Kidney (tissue), 14 donors: ENCODE measurements around the gene INTS3. TPM values are rescaled to one million over a fixed set of nuclear protein-coding genes. Genes with fewer than 3 reads are reported as not detected.

Experiments used
- DNase-seq, 5 donors: peaks; one replicate each; pipeline ENCODE4 v3.0.0-alpha.2; 2013 to 2020
- FAIRE-seq: peaks from 2 replicates; lab custom pipeline; 2012; peaks lifted over from hg19 to GRCh38; lab: Jason Lieb, UNC
- H3K27ac ChIP-seq, 2 donors: one replicate each; pipeline ENCODE4 v1.7.0; 2013; ENCODE audit warnings: low read depth in 2 of 2, low read length in 2 of 2, inconsistent platforms in 1 of 2
- H3K27me3 ChIP-seq: one replicate; pipeline ENCODE4 v1.7.1; 2013; ENCODE audit warnings: low read length, inconsistent platforms; ENCODE audit not compliant: control insufficient read depth, insufficient read depth
- H3K36me3 ChIP-seq, 3 donors: one replicate each; pipeline versions ENCODE4 v1.7.0 to v1.7.1; 2013; ENCODE audit warnings: low read length in 3 of 3, control low read depth in 1 of 3, inconsistent platforms in 1 of 3; ENCODE audit not compliant: insufficient read depth in 3 of 3, control insufficient read depth in 2 of 3
- H3K4me1 ChIP-seq, 3 donors: one replicate each; pipeline versions ENCODE4 v1.7.0 to v1.7.1; 2013; ENCODE audit warnings: low read length in 3 of 3, inconsistent platforms in 1 of 3, low read depth in 1 of 3; ENCODE audit not compliant: control insufficient read depth in 2 of 3, insufficient read depth in 2 of 3
- H3K4me3 ChIP-seq, 3 donors: one replicate each; pipeline versions ENCODE4 v1.7.0 to v1.8.1; 2013; ENCODE audit warnings: low read length in 3 of 3, control low read depth in 1 of 3, inconsistent platforms in 1 of 3
- H3K9ac ChIP-seq, 3 donors: one replicate each; pipeline versions ENCODE4 v1.7.0 to v1.7.1; 2013; ENCODE audit warnings: low read length in 3 of 3, control low read depth in 1 of 3, inconsistent platforms in 1 of 3
- H3K9me3 ChIP-seq, 3 donors: one replicate each; pipeline versions ENCODE4 v1.7.0 to v1.7.1; 2013; ENCODE audit warnings: low read length in 3 of 3, control low read depth in 1 of 3, inconsistent platforms in 1 of 3; ENCODE audit not compliant: control insufficient read depth in 2 of 3, insufficient read depth in 1 of 3
- CTCF ChIP-seq: IDR thresholded peaks from 3 replicates; pipeline ENCODE4 v1.5.1; 2012; ENCODE audit warnings: mild to moderate bottlenecking, moderate library complexity, borderline replicate concordance; ENCODE audit not compliant: insufficient read depth; ENCODE audit errors: extremely low read depth
- intact Hi-C: fragments of 100-400 bp; cut with DNase I; formaldehyde crosslinking; loops from one replicate; pipeline ENCODE4 v1.11.1; 2022
- polyA plus RNA-seq: library from polyadenylated mRNA; stranded (reverse); fragments of 350-450 nt; fragmentation: Illumina TruSeq; extraction: RNeasy Lipid Tissue Mini Kit (QIAGEN cat#74804); gene quantifications from one replicate; pipeline ENCODE4 v1.2.3, GENCODE V29; 2014; ENCODE audit warnings: low read depth, low replicate concordance; ENCODE audit not compliant: insufficient read depth
- total RNA-seq: library from RNA; stranded (reverse); fragmentation: NEBNext Ultra II Directional; extraction: Animal tissue kit (Norgen Biotek cat#: 25700); gene quantifications from one replicate; pipeline ENCODE4 v1.2.1, GENCODE V29; 2021
- donor health status: control.
- donor health status: control.
- donor health status: control.
- donor health status: control.
- donor health status: control.
- donor health status: DM: yes; HTN: yes; CAD: no.
- donor health status: Normal renal cell carcinoma (clear cell type).

The INTS3 gene
- total and polyA plus RNA-seq, 2 donors from 2014 or later = 42.7 to 74.8 TPM

- Histone ChIP-seq H3K9ac (no peak overlapping the region), H3K27ac (no peak overlapping the region), H3K9me3 (no peaks in the 10 kb centered on the region), H3K4me3 (peak overlapping the region in 1 of 3 donors; percentile 33), H3K4me1 (peaks cover 0 to 48% (median 17%) of the 10 kb centered on the region in 3 donors), H3K36me3 (peaks cover 0 to 10% (median 8%) of the 10 kb centered on the region in 3 donors), H3K27me3 (no peaks in the 10 kb centered on the region)
- no peak for TF ChIP-seq CTCF
- DNase-seq = peak in 2 of 5 donors; percentile 39 to 53
- FAIRE-seq = no peak
- intact Hi-C loops = no loop called here
Observed at GRCh38 chr1:153776845-153777370, 49.1 kb downstream of the INTS3 start.

- H3K27me3 ChIP-seq = no peaks in the 10 kb centered on the region
- no peak for TF ChIP-seq CTCF
- H3K4me3 ChIP-seq = no peak overlapping the region
- peak overlapping the region in 1 of 3 donors; percentile 34 for H3K9ac ChIP-seq
- peaks cover 0 to 4% (median 2%) of the 10 kb centered on the region in 3 donors for H3K36me3 ChIP-seq
- DNase-seq (peak in 2 of 5 donors; percentile 52 to 89), FAIRE-seq (no peak)
- peaks cover 0 to 48% (median 17%) of the 10 kb centered on the region in 3 donors for H3K4me1 ChIP-seq
- no peak overlapping the region for H3K27ac ChIP-seq
- no peaks in the 10 kb centered on the region for H3K9me3 ChIP-seq
- intact Hi-C loops = no loop called here
Observed at GRCh38 chr1:153777648-153778047, 49.8 kb downstream of the INTS3 start.

GRCh38 chr1:153778051-153778823 is 50.4 kb downstream of the INTS3 start:
- H3K4me1 ChIP-seq = peaks cover 0 to 49% (median 21%) of the 10 kb centered on the region in 3 donors
- H3K27me3 ChIP-seq = no peaks in the 10 kb centered on the region
- intact Hi-C loops = no loop called here
- H3K27ac ChIP-seq = no peak overlapping the region
- no peak for TF ChIP-seq CTCF
- H3K36me3 ChIP-seq = peaks cover 0 to 2% (median 0%) of the 10 kb centered on the region in 3 donors
- H3K9ac ChIP-seq = peak overlapping the region in 1 of 3 donors; percentile 34
- H3K9me3 ChIP-seq = no peaks in the 10 kb centered on the region
- no peak overlapping the region for H3K4me3 ChIP-seq
- FAIRE-seq = no peak
- peak in 1 of 5 donors; percentile 76 for DNase-seq
